GM18505 (cell line): Measurements from ENCODE around the gene ANKLE2.

Experiments used
- ATAC-seq: cut with Tn5 transposase; IDR thresholded peaks from one replicate; pipeline ENCODE4 v1.9.1; 2021; ENCODE audit not compliant: unreplicated experiment
- POLR2A ChIP-seq: IDR thresholded peaks from 4 replicates; pipeline ENCODE4 v1.6.1; 2011; ENCODE audit warnings: borderline replicate concordance; ENCODE audit not compliant: insufficient read depth, insufficient read length; ENCODE audit errors: extremely low read depth

ANKLE2 gene

DNA sequence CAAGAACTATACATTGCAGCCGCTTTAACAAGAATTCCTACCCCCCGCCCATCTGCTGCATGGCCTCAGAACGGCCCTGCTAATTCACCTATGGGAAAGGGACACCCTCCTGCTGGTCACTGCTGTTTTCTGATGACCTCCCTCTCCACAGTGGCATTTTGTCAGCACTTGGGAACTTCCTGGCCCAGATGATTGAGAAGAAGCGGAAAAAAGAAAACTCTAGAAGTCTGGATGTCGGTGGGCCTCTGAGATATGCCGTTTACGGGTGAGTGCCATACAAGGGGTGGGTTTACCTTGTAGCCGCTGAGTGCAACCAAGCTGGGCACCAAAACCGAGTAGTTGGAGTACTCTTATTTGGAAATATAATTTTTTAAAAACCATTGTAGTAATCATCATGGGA, 71.5 kb downstream of the ANKLE2 start:
- TF ChIP-seq POLR2A, result no peak

DNA sequence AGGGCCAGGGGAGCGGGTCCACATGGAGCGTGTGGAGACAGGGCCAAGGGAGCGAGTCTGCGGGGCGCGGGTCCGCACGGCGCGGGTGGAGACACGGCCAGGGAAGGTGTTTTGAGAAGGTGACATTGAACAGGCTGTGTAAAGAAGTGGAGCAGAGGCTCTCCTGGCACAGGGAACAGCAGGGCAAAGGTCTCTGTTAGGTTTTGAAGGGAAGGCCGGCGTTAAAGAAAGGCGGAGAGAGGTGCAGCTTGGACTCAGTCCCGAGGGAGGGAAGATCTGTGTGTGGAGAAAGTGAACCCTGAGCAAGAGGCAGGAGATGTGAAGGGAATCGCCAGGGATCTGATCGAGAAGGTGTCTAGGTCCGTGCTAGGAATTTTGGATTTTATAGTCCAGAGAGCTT, 72.4 kb downstream of the ANKLE2 start:
- ATAC-seq, result no peak
- no peak for TF ChIP-seq POLR2A

More for the DNA sequence above, 71.5 kb downstream of the ANKLE2 start:
- ATAC-seq, result no peak

DNA sequence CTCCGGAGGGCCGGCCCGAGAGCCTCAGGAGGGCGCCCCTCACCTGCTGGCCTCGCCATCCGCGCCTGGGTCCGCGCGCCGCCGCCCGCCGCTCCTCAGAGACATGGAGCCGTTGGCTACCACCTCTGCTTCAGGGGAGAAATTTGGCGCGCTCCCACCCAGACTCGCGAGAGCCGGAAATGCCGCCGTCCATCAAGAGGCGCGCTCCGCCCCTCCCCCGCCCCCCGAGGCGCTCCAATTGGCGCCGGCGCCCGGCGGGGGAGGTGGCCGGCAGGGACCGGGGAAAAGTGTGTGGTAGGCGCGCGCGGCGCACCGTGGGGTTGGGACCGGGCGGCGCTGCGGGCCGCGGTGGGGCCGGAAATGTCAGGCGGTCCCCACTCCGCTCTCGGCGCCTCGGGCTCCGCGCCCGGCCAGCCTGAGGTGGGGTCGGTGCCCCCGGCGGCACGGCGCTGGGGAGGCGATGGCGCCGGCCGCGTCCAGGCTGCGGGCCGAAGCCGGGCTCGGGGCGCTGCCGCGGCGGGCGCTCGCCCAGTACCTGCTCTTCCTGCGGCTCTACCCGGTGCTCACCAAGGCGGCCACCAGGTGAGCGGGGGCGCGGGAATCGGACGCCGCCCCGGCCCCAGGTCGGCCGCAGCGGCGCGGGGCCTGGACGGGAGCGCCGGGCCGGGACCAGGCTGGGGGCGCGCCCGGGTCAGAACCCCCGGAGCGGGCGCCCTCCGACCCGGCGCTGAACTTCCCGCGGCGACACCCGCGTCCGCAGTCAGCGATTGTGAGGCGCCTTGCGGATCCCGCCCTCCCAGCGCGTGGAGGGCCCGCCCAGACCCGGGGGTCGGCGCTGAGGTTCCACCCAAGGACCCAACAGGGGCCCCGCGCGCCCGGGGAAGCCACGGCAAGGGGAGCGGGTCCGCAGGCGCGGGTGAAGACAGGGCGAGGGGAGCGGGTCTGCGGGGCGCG, 74.1 kb downstream of the ANKLE2 start, which contains the start of the genes POLE and PXMP2:
TSS of gene POLE (minus strand) at position 132 of the 954 bp plus-strand sequence. CDS start at position 105, 27 bp downstream.
TSS of gene PXMP2 (plus strand) at position 377 of the 954 bp plus-strand sequence. CDS start at position 461, 84 bp downstream.
- peak; percentile 67 for TF ChIP-seq POLR2A
- peak; percentile 91 for ATAC-seq

DNA sequence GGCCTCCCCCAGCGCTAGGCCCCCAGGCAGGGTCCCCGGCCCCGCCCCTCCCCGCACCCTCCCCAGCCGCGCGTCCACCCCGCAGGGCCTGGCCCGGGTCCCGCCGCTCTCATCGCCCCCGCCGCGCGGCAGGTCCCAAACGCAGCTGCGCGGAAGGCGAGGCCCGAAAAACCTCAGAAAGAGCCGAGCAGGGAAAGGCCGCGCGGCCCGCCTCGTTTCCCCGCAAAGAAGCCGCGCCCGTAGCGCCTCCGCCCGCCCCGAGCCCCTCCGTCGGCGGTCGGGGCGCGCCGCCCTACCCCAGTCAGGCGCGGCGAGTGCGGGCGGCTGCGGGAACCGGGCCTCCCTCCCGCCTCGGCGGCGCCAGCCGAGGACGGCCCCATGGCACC, 74.8 kb downstream of the ANKLE2 start:
- no peak for TF ChIP-seq POLR2A
- peak; percentile 48 for ATAC-seq

DNA sequence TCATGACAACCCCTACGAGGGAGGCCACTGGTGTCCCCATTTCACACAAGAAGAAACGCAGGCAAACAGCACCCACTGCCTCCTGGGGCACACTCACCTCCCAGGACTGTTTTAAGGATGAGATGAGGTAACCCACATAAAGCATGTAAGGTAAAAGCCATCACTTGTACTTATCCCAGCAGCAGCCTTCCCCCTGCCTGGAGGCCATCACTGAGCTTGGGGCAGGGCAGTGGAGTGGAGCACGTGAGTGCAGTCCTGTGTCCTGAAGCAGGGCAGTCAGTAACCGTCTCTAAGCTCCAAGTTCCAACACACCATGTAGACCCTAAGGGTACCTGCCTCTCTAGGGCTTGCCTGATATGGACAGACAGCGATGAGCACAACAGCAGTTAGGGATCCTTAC, 76.2 kb downstream of the ANKLE2 start:
- ATAC-seq, result no peak
- TF ChIP-seq POLR2A, result no peak

DNA sequence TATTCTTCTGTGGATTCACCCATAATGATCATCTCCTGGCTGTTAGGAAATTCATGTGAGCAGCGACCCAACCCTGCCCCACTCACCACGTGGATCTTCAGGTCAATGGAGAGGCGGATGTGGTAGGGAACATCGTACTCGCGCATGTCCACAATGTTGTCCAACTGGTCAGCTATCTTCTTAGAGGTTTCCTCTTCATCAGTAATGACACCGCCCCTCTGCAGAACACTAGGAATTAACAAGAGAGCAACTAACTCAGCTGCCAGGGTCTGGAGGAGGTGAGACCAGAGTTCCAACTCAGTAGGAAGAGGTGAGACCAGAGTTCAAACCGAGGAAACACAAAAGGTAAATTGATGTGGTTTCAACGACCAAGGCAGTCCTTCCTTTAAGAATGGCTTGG, 84.1 kb downstream of the ANKLE2 start:
- TF ChIP-seq POLR2A, result no peak
- no peak for ATAC-seq

DNA sequence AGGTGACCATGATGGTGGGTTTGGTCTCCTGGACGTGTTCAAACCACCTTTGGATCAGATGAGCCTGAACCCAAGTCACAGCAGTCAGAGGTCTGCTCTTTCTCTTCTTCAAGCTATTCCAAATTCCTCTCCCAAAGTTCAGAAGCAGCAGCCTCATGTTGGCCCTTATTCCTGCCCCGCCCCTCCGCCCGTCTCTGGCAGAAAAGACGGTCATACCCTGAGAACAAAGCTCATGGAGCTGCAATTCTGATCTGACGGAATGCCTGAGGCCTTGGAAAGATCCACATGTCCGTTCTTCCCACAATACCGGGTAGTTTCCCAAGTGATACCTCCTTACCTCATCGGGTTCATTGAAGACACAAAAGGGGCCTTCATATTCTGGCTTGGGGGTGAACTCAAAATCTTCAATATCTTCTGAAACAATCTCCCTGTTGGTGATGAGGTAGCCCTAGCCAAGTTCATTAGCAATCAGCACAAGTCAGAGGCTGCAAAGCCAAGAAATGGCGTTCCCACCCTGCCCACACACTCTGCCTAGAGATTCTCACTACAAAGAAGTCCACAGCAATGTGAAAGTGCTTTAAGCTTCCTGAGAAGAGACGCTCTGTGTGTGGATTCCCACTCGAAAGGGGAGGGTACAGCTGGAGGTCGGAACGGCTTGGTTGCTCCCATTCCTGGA, 85.7 kb downstream of the ANKLE2 start:
- TF ChIP-seq POLR2A, result no peak
- ATAC-seq, result no peak
